Measurements from ENCODE around the gene GTSE1. TPM values are rescaled to one million over a fixed set of nuclear protein-coding genes. Genes with fewer than 3 reads are reported as not detected.
"Not testable (repeated sequence)": the region's sequence is repeated elsewhere in the genome, so short reads cannot be mapped to it uniquely, and the experiment has no call there.

GTSE1 gene, protein sequence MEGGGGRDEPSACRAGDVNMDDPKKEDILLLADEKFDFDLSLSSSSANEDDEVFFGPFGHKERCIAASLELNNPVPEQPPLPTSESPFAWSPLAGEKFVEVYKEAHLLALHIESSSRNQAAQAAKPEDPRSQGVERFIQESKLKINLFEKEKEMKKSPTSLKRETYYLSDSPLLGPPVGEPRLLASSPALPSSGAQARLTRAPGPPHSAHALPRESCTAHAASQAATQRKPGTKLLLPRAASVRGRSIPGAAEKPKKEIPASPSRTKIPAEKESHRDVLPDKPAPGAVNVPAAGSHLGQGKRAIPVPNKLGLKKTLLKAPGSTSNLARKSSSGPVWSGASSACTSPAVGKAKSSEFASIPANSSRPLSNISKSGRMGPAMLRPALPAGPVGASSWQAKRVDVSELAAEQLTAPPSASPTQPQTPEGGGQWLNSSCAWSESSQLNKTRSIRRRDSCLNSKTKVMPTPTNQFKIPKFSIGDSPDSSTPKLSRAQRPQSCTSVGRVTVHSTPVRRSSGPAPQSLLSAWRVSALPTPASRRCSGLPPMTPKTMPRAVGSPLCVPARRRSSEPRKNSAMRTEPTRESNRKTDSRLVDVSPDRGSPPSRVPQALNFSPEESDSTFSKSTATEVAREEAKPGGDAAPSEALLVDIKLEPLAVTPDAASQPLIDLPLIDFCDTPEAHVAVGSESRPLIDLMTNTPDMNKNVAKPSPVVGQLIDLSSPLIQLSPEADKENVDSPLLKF
- 40.7 and 47.4 TPM in 2 replicates for polyA plus RNA-seq (2014; cell fraction: cytosol; rRNA removed)
- 44.9 and 69.3 TPM in 2 replicates for polyA plus RNA-seq (2014; cell fraction: nucleus; rRNA removed)

DNA sequence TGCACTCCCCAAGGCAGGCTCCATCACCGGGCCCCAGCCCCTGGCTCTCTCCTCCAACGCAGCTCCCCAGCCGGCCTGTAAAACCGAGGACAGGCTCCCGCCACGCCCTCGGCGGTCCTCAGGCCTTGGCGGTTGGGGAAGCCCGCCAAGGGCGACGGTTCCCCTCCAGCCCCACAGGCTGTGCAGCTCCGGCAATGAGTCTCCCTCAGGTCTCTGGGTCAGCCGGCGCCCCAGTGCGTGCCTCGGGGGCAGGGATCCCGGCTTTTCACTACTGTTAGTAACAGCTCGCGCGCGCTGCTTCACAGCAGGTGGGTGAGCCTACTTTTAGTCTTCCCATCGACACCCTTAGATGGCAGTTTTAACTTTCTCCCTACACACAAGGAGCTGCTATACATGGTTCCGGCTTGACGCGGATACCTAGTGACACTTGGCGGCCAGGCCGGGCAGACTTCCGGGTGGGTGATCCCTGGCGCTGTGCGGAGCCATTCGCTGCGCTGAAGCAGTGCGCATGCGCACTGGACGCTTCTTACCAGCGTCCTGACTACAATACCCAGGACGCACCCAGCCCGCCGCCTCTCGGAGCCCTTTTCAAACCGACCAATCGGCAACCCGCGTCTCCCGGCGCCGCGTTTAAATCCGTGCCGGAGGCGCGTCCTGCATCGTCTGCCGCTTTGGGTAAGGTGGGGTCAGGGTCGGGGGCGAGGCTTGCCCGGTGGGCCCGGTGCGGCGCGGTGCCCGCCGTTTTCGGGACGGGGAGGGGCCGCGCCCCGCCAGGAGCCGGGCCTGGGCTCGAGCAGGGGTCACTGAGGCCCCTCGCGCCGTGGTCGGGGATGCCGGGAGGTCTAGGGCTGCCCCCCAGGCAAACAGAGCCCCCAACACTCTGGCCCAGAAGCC lies at the start of gene GTSE1:
TSS of gene GTSE1 (plus strand) at position 614 of the 894 bp plus-strand sequence. CDS start 531 bp downstream, outside the sequence.
- peak; percentile 98 for DNase-seq (ENCODE audit: low spot score)

GRCh38 chr22:46247443-46247975 lies 49.2 kb upstream of the GTSE1 start:
- no peak for DNase-seq (ENCODE audit: low spot score)

DNA sequence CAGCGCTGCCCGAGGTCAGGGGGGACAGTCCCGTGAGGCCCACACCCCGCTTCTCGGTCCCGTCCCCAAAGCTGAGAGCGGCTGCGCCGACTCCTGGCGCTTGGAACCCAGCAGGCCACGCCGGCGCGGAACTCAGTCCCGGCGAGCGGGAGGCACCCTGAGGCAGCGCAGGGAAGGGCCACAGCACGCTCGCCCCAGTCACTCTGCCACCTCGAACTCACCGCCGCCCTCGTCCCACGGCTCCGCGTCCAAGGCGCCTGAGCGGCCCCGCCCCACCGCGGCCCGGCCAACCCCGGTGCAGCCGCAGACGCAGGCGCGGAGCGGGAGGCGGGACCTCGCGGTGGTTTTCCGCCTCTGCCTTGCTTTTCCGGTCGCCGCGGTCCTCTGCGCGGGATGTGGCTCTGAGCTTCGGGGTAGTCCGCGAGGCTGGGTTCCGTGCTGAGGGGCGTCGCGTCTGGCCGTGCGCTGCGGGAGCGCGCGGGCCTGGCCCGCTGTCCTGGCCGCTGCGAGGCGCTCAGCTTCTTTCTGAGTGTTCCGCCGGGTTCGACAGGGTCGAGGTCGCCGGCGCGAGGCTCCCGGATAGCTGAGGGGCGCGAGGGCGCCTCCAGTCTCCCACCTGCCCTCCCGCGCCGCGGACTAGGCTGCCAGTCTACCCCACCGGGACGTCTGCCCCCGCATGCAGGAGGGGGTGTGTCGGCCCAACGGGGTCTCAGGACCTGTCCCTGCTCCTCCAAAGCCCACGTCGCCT lies 46.5 kb upstream of the GTSE1 start, which contains the start of gene CDPF1:
TSS of gene CDPF1 (minus strand) at position 259 of the 748 bp plus-strand sequence. CDS start 2,009 bp downstream, outside the sequence.
- DNase-seq (ENCODE audit: low spot score): peak; percentile 87

DNA sequence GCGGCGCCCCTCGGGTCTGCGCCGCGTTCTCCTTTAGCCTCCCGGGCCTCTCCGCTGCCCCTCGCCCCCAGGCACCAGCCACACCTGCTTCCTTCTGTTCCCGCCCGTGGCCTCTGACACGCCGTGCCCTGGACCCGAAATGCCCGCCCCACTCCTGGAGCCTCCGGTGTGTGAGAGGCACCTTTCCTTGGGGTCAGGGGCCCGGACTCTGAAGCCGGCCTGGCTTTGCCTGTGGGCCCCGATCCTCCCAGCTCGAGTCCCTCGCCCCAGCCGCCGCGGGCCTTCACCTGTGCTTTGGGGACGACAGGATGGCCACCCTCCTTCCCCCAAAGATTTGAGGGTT lies 45.9 kb upstream of the GTSE1 start:
- DNase-seq (ENCODE audit: low spot score): no peak

GRCh38 chr22:46251266-46251665 lies 45.4 kb upstream of the GTSE1 start:
- no peak for DNase-seq (ENCODE audit: low spot score)

DNA sequence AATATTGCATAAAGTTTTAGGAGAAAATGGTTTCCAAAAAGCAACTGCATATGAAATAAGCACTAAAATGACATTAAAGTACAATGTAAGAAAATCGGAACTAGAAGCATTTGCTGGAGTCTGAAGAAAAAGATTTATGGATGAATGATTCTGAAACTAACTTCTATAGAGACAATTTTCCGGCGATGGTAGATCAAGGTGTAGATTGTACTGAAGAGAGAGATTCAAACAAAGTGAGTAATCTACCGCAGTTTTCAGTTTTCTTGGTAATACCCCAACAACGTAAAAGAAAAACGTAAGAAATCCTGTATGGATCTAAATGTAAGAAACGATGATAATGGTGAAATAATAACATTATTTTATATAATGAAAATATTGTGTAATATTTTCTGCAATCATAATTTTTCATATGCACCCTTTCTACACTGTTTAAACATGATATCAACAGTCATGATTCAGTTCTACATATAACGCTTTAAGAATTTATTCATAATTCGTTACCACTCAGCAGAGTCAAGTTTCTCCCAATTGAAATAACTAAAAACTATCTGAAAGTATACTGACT lies 44.8 kb upstream of the GTSE1 start:
- no peak for DNase-seq (ENCODE audit: low spot score)

GRCh38 chr22:46256358-46256958 lies 40.2 kb upstream of the GTSE1 start:
- no peak for DNase-seq (ENCODE audit: low spot score)

- no peak for DNase-seq (ENCODE audit: low spot score)
Measured at GRCh38 chr22:46259374-46259773, 37.3 kb upstream of the GTSE1 start.

- DNase-seq (ENCODE audit: low spot score): no peak
Measured at GRCh38 chr22:46260038-46260437, 36.6 kb upstream of the GTSE1 start.

GRCh38 chr22:46262449-46263215 lies 34.0 kb upstream of the GTSE1 start:
- DNase-seq (ENCODE audit: low spot score): no peak

DNA sequence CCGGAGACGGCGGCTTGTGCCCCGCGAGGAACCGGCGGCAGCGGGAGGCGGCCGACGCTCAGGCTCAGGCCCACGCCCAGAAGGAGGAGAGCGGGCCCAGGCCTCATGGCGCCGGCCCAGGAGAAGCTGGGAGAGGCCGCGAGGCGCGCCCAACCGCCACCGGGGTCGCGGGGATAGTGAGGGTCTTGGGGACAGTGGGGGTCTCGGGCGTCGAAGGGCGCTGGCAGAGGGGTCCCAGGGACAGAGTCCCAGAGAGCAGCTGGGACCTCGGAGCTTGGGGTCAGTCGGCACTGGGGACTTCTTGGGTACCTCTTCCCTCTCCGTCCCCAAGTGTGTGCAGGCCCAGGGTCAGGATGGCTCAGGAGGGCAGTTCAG lies 33.5 kb upstream of the GTSE1 start, which contains the start of gene PKDREJ:
TSS of gene PKDREJ (minus strand) at position 128 of the 375 bp plus-strand sequence. CDS start at position 107, 21 bp downstream.
- no peak for DNase-seq (ENCODE audit: low spot score)

DNA sequence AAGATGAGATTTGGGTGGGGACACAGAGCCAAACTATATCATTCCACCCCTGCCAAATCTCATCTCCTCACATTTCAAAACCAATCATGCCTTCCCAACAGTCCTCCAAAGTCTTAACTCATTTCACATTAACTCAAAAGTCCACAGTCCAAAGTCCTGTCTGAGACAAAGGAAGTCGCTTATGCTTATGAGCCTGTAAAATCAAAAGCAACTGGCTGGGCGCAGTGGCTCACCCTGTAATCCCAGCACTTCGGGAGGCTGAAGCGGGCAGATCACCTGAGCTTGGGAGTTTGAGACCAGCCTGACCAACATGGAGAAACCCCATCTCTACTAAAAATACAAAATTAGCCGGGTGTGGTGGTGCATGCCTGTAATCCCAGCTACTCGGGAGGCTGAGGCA lies 32.1 kb upstream of the GTSE1 start:
- not testable (repeated sequence) for DNase-seq (ENCODE audit: low spot score)

DNA sequence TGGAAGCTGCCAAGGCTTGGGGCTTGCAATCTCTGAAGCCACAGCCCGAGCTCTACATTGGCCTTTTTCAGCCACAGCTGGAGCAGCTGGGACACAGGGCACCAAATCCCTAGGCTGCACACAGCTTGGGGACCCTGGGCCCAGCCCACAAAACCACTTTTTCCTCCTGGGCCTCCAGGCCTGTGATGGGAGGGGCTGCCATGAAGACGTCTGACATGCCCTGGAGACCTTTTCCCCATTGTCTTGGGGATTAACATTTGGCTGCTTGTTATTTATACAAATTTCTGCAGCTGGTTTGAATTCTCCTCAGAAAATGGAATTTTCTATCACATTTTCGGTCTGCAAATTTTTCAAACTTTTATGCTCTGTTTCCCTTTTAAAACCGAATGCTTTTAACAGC lies 31.0 kb upstream of the GTSE1 start:
- DNase-seq (ENCODE audit: low spot score): not testable (repeated sequence)

GRCh38 chr22:46267431-46268279 lies 29.0 kb upstream of the GTSE1 start, which contains the start of gene TTC38:
Gene TTC38 (plus strand): TSS chr22:46268008. CDS start chr22:46268040, 32 bp downstream.
- DNase-seq (ENCODE audit: low spot score): peak; percentile 84

DNA sequence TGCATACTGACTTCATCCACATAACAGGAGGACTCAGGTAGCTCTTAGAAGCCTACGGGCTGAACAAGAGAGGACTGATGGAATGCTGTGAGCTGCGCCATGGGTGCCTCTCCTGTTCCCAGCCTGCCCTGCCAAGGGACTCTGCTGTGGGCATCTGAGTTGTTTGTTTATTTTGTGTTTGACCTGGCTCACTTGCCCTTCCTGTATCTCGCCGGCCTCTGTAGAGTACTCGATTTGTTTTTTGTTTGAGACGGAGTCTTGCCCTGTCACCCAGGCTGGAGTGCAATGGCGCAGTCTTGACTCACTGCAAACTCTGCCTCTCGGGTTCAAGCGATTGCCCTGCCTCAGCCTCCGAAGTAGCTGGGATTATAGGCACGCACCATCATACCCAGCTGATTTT lies 27.1 kb upstream of the GTSE1 start:
- DNase-seq (ENCODE audit: low spot score): no peak

DNA sequence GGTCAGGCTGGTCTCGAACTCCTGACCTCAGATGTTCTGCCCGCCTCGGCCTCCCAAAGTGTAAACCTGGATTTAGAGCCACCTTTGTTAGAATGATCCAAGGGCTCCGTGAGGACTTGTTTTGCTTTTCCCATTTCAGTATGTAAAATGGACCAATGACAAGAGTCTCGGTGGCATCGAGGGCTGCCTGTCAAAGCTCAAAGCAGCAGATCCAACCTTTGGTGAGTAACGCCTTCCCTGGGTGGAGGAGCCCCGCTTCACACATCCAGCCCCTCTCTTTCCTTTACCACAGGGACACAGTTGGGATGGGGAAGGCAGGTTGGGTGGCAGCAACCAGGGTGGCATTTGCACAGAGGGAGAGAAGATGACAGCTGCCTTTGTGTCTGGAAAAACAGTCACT lies 24.5 kb upstream of the GTSE1 start:
- DNase-seq (ENCODE audit: low spot score): no peak

- no peak for DNase-seq (ENCODE audit: low spot score)
Measured at GRCh38 chr22:46272762-46273431, 23.8 kb upstream of the GTSE1 start.

All from SK-N-DZ (cell line).